ENCODE measurements around the gene PHF2.

PHF2 gene

DNA sequence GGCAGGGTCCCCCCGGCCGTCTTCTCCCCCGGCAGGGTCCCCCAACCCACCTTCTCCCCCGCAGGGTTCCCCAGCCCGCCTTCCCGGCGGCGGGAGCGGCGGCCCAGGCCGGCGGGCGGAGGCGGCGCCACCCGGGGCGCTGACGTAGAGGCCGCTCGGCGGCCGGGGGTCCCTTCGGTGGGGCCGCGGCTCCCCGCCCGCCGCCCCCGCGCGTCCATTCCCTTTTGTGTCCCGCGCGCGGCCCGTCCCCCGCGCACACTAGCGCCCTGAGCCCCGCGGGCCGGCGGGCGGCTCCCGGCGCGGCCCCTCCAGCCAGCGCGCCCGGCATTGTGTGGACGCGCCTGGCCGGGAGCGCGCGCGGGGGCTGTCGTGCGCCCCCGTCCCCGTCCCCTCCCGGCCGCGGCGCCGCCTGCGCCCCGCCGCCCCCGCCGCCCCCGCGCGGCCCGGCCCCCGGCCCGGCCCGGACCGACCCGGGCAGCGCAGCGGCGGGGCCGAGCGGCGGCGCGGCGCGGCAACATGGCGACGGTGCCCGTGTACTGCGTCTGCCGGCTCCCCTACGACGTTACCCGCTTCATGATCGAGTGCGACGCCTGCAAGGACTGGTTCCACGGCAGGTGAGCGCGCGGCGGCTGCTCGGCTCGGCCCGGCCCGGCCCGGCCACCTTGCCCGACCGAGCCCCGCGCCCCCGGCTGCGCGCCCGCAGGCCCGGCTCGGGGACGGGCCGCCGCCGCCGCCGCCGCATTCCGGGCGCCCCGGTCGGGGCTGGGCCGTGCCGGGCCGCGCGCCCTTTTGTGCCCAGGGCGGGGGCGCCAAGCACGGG lies at the start of gene PHF2:
PHF2 (plus strand) TSS at position 327 of the 820 bp plus-strand sequence; CDS start at position 517, 190 bp downstream.
- no peak for DNase-seq
- in situ Hi-C loops (cut with MboI; ENCODE audit: low pct_unique_long_range_greater_than_20kb, low sequenced_read_pairs) = loop anchor here (25.0 kb wide), 1 partner anchor 111 kb away; no protein-coding TSS in a partner anchor

DNA sequence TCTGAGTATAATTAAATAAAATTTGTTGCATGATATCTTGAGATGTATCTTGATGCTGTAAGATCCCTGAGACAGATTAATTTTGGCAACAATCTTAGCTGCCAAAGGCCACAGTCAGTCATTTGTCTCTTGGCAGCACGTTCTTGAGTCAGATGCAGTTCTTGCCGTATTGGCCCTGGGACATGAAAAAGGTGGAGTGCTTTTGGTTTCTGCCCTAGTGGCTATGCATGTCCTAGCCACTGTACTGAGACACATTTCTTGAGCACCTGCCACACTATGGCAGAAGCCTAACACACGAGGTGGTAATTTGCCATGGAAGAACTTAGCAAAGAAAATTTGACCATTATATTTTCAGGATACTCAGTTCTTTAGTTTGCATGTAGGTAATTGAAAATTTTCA lies 45.0 kb upstream of the PHF2 start:
- in situ Hi-C loops (cut with MboI; ENCODE audit: low pct_unique_long_range_greater_than_20kb, low sequenced_read_pairs) = no loop called here

DNA sequence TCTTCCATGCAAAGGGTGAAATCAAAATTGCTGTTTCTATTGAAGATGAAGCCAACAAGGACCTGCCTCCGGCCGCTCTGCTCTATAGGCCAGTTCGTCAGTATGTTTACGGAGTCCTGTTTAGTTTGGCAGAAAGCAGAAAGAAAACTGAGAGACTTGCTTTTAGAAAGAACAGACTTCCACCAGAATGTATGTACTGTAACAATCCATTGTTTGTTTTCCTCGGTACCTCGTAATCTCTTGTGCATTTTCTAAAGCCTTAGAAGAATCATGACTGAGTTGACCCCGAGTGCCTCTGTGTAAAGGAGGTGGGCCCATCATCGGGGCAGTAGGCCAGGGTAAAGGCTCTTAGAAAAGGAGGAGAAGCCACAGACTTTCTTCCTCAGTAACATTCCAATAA lies 44.2 kb upstream of the PHF2 start:
- in situ Hi-C loops (cut with MboI; ENCODE audit: low pct_unique_long_range_greater_than_20kb, low sequenced_read_pairs) = no loop called here
- no peak for DNase-seq

More for the DNA sequence above, 45.0 kb upstream of the PHF2 start:
- no peak for DNase-seq

DNA sequence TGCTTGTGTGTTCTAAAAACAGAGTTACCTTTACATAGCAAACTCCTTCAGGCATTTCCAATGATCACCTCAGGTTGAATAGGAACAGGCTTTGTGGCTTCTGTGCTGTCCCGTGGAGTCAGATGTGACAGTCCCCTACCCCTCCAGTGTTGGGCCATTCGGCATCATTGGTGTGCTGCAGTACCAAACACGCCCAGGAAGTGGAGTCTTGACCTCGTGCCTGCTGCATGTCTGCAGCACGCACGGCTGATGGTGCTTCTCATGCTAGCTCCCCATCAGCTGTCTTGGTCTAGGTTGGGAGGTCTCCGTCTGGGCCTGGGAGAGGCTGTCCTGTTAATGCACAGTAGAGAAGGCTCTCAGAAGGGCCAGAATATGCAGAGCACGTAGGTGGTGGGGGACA lies 42.5 kb upstream of the PHF2 start:
- in situ Hi-C loops (cut with MboI; ENCODE audit: low pct_unique_long_range_greater_than_20kb, low sequenced_read_pairs) = no loop called here
- no peak for DNase-seq

DNA sequence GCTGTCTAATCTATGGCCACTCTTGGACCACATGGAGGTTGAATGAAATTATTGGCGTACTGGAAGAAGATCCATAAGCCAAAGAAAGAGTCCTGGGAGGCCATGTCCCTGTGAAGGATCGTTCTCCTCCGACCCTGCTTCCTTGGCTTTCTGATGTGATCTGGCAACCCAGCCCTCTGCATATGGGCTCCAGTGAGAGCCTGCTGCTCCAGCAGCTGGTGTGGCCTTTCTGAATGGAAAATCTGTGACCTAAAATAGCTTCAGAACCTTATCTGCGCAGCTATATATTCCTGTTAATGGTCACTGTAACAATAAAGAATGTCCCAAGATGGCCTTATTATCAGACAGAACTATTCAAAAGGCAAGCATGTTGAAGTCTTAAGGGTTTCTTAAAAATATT lies 40.2 kb upstream of the PHF2 start:
- in situ Hi-C loops (cut with MboI; ENCODE audit: low pct_unique_long_range_greater_than_20kb, low sequenced_read_pairs) = no loop called here
- DNase-seq = no peak

DNA sequence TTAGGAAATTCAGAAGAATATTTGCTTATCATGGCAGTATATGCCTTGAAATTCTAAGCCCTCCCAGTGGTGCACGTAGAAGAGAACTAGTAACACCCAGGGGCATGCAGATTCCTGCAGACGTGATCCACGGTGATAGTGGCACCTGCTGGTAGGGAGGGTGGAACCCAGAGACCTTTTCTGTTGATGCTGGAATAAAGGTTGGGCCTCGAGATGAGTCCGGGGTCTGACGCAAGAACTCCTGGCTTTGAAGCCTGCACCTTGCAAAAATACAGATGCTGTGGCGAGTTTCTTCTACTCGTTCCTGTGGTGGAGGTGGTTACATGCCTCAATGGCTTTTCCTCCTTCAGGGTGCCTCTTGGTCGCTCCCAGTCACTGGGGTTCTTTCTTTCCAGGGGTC lies 39.5 kb upstream of the PHF2 start:
- in situ Hi-C loops (cut with MboI; ENCODE audit: low pct_unique_long_range_greater_than_20kb, low sequenced_read_pairs) = no loop called here
- DNase-seq = peak; percentile 26

DNA sequence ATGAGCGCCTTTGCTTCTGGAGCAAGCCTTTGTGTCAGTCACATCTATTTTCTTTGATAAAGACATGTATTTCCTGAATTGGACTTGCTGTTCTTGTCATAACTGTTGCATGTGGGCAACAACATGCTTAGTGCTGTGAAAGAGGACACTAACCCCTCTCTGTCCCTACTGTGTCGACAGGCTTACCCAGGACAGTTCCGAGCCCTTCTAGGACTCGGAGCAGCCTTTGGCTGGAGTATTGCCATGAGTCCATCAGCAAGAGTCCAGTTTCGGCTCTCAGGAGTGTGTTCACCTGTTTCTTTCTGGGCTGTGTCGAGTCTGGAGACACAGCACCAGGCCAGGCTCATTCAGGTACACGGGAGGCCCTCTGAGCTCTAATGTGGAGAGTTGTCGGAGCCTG lies 36.1 kb upstream of the PHF2 start:
- in situ Hi-C loops (cut with MboI; ENCODE audit: low pct_unique_long_range_greater_than_20kb, low sequenced_read_pairs) = no loop called here
- DNase-seq = no peak

DNA sequence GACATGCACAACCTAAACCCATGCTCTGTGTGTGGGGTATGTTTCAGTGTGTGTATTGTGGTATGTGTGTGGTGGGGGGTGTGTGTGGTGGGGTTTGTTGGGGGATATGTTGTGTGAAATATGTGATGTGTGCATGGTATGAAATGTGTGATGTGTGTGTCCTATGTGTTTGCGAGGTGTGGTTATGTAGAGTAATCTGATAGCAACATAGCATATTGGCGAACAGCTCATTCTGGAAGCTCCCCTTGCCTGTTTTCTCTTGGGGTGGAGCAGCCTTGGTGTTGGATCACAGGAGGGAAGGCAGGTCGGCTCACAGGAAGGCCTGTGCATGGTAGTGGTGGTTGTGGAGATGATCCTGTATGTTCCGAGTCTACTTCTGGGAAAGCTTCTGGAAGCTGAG lies 35.4 kb upstream of the PHF2 start:
- in situ Hi-C loops (cut with MboI; ENCODE audit: low pct_unique_long_range_greater_than_20kb, low sequenced_read_pairs) = no loop called here

DNA sequence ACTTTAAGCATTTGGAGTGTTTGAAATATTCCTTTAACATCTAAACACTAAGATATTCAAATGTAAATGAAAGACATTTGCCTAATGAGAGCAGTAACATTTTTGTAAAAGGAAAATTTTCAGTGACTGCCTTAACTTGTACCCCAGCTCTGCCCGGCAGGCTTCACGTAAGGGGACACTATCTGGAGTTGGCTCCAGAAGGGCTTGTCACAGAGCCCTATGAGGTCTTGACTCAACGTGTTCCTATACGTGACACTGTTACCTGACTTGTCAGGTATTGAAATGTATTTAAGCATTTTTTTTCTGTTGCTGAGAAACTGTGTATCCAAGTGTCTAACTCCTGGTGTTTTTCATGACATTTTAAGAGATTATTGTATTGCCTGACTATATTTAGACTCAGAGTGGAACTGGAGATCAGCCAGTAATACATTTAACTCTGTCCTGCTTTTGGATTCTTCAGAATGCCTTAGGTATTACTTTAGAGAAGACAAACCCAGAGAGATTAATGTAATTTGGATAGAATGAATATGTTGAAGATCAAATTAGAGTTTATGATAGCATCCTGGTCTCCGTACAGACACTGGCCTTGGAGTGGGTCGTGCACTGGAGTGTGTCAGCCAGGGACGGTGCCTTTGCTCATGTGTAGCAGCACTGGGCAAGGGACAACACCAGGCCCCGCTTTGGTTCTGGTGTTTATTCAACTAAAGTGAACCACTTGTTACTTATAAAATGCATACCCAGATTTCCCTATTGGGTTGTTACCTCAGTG lies 34.6 kb upstream of the PHF2 start:
- DNase-seq = no peak
- in situ Hi-C loops (cut with MboI; ENCODE audit: low pct_unique_long_range_greater_than_20kb, low sequenced_read_pairs) = no loop called here

More for the DNA sequence above, 35.4 kb upstream of the PHF2 start:
- no peak for DNase-seq

DNA sequence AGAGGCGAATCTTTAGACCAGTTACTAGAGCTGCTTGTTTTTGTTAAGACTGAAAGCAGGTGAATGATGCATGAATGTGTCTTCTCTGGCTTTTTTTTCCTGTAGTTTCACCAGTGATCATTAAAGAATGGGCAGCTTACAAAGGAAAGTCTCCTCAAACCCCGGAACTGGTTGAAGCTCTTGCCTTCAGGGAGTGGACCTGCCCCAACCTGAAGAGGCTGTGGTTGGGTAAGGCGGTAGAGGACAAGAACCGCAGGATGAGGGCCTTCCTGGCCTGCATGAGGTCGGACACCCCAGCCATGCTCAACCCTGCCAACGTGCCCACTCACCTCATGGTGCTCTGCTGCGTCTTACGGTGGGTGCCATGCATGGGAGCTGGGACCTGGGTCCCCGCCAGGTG lies 33.3 kb upstream of the PHF2 start:
- DNase-seq = no peak
- in situ Hi-C loops (cut with MboI; ENCODE audit: low pct_unique_long_range_greater_than_20kb, low sequenced_read_pairs) = no loop called here

DNA sequence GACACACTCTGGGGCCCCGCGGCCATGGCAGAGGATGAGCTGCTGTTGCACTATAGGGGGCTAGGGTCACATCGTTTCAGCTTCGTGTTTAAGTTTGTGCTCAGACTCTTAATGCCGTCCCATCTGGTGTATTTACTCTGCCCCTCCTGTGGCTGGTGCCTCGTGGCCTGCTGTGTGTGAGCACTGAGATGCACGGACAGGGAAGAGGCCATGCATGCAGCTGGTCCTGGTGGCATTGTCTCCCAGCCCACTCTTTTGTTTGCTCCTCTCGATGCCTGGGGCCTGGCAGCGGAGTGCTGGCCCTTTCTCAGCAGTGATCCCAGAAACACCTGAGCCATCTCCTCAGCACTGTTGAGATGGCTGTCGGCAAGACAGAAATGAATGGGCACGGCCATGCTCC lies 30.0 kb upstream of the PHF2 start:
- in situ Hi-C loops (cut with MboI; ENCODE audit: low pct_unique_long_range_greater_than_20kb, low sequenced_read_pairs) = no loop called here
- no peak for DNase-seq

DNA sequence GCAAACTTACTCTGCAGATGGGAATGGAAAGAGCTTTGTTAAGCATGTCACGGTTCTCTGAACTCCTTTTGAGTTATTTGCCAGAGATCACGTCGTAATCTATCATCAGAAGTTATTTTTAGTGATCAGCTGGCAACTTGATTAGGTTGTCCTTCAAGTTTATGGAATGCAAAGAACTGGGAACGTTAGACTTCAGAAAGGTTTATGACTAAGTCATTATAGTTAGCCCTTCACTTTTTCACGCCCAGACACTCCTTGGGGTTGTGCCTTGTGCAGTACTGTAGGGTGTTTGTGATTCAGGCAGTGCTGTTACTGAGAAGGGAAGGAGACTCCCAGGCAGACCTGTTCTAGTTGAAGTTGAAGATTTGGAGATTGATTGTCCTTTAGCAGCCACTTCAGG lies 26.8 kb upstream of the PHF2 start:
- in situ Hi-C loops (cut with MboI; ENCODE audit: low pct_unique_long_range_greater_than_20kb, low sequenced_read_pairs) = no loop called here
- no peak for DNase-seq

DNA sequence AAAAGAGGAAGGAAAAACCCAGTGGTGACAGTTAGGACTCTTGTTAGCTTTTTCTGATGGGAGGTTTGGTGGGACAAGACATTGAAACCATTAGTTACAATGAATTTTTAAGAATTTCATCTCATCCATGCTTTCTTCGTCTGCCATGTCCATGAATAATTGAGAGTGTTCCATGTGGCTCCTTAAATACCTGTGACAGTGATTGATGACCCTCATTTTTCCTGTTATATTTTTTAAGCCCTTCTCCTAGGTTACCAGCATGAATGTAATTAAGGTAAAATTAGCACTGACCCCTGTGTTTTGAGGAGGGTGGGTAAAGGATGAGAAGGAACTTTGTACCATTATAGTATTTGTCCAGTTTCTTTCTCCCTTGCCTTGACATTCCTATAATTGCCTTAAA lies 23.5 kb upstream of the PHF2 start:
- in situ Hi-C loops (cut with MboI; ENCODE audit: low pct_unique_long_range_greater_than_20kb, low sequenced_read_pairs) = no loop called here
- no peak for DNase-seq

DNA sequence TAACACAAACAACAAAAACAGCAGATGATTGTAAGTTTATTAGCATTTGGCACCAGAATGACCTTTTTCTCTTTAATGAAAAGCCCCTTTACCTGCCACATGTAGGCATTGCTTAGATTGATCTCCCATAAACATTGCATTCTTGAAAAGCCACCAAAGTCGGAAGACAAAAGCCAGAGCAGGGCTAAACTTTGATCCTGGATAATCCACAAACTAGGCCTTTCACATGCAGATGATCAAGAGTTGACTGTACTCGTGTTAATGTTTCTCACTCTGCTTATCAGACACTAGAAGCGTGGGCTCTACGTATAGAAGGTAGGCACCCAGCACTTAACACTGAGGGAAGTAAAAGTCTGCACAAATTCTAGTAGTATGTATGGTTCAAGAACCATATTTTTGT lies 21.0 kb upstream of the PHF2 start:
- in situ Hi-C loops (cut with MboI; ENCODE audit: low pct_unique_long_range_greater_than_20kb, low sequenced_read_pairs) = no loop called here
- no peak for DNase-seq

DNA sequence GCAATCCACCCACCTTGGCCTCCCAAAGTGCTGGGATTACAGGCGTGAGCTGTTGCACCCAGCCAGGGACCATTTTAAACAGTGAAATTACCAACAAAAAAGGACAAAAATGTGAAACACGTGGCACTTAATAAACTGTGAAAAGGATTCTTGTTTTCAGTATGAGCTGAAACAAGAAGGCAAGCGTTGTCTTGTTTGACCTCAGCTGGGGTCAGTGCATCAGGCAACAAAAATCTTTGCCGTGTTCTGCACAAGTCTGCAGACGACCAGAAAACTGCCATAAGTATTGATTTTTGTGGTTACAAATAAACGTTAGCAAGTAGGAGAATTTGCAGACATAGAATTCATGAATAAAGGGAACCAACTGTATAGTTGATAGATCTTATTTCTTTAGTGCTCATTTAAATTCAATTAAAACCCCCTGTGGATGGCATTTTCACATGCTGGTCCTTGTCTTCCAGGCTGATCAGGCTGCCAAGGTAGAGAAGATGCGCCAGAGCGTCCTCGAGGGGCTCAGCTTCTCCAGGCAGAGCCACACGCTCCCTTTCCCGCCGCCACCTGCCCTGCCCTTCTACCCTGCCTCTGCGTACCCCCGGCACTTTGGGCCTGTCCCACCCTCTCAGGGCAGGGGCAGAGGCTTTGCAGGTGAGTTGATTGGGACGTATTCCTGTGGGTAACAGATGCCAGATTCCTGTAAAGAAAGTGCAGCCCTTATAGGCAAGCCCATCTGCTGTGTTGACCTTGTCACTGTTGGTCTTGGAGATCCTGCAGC lies 18.8 kb upstream of the PHF2 start:
- in situ Hi-C loops (cut with MboI; ENCODE audit: low pct_unique_long_range_greater_than_20kb, low sequenced_read_pairs) = no loop called here
- no peak for DNase-seq

DNA sequence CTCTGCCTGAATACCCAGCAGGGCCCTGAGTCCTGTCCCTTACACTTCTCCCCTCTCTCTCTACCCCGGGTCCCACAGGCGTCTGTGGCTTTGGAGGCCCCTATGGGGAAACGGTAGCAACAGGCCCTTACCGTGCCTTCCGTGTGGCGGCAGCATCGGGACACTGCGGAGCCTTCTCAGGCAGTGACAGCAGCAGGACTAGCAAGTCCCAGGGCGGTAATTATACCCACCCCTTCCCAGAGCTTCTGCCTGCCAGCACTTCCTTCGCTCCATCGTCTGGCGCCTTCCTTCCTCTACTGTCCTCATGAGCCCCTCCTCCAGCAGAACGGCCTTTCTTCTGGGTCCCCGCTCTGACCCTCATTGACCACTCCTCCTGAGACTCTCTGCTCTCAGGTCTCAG lies 17.9 kb upstream of the PHF2 start:
- in situ Hi-C loops (cut with MboI; ENCODE audit: low pct_unique_long_range_greater_than_20kb, low sequenced_read_pairs) = no loop called here
- DNase-seq = no peak

DNA sequence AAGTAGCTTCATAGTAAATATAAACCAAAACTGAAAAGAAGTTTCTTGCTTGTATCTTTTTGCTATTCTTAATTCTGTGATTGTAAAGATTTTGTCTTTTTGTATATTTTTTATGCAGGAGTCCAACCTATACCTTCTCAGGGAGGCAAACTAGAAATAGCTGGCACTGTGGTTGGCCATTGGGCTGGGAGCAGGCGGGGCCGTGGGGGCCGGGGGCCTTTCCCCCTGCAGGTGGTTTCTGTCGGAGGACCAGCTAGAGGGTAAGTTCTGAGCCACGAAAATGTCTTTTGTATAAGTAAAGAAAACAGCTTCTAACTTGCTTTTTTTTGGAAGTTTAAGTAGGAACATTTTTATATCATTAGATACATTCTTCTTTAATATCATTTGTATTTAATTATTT lies 15.4 kb upstream of the PHF2 start:
- in situ Hi-C loops (cut with MboI; ENCODE audit: low pct_unique_long_range_greater_than_20kb, low sequenced_read_pairs) = no loop called here
- no peak for DNase-seq

DNA sequence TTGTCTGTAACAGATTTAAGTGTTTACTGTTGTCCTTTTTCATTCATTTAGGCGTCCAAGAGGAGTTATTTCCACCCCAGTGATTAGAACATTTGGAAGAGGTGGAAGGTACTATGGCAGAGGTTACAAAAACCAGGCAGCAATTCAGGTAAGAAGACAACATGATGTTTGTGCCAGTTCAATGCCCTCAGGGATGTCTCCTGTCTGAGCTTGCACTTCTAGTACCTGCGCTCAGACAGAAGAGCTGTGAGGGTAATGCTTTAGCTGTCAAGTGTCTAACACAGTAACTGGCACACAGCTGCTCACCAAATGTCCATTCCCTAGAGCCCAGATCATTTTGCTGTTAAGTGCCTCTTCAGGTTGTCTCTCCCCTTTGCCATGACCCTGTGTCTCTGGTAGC lies 14.2 kb upstream of the PHF2 start:
- DNase-seq = no peak

DNA sequence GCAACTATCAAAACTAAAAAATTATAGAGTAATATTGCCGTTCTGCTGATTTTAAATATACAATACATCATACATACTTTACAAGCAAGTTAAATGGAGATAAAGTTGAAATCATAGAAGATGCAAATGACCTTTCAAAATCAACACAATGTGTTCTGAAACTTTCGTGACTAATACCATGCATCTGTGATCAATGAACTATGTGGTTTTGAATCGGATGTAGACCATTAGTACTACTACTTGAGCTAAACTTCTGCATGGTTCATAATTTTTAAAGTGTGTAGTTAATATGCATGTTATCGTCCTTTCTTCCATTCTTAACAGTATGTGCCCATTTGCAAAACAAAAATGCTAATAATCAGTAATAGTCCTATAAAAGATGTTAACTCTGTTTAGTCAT lies 11.3 kb upstream of the PHF2 start:
- in situ Hi-C loops (cut with MboI; ENCODE audit: low pct_unique_long_range_greater_than_20kb, low sequenced_read_pairs) = no loop called here
- no peak for DNase-seq

More for the DNA sequence above, 14.2 kb upstream of the PHF2 start:
- in situ Hi-C loops (cut with MboI; ENCODE audit: low pct_unique_long_range_greater_than_20kb, low sequenced_read_pairs) = no loop called here
